IPS-15b (cell line): ENCODE results near the gene GPR55.

Experiments used
- H3K27me3 ChIP-seq: one replicate; pipeline ENCODE4 v1.6.1; 2013; ENCODE audit warnings: low read length; ENCODE audit not compliant: control insufficient read depth, insufficient read depth
- H3K36me3 ChIP-seq: one replicate; pipeline ENCODE4 v1.6.1; 2013; ENCODE audit warnings: low read length; ENCODE audit not compliant: control insufficient read depth, insufficient read depth
- H3K4me1 ChIP-seq: one replicate; pipeline ENCODE4 v1.6.1; 2013; ENCODE audit warnings: mild to moderate bottlenecking, low read length; ENCODE audit not compliant: control insufficient read depth, insufficient read depth
- H3K4me3 ChIP-seq: one replicate; pipeline ENCODE4 v1.5.1; 2013; ENCODE audit warnings: low read depth, low read length
- H3K9ac ChIP-seq: one replicate; pipeline ENCODE4 v1.6.1; 2013; ENCODE audit warnings: low read depth, mild to moderate bottlenecking, low read length
- H3K9me3 ChIP-seq: one replicate; pipeline ENCODE4 v1.6.1; 2013; ENCODE audit warnings: mild to moderate bottlenecking, low read length; ENCODE audit not compliant: control insufficient read depth, insufficient read depth

GPR55 gene

DNA sequence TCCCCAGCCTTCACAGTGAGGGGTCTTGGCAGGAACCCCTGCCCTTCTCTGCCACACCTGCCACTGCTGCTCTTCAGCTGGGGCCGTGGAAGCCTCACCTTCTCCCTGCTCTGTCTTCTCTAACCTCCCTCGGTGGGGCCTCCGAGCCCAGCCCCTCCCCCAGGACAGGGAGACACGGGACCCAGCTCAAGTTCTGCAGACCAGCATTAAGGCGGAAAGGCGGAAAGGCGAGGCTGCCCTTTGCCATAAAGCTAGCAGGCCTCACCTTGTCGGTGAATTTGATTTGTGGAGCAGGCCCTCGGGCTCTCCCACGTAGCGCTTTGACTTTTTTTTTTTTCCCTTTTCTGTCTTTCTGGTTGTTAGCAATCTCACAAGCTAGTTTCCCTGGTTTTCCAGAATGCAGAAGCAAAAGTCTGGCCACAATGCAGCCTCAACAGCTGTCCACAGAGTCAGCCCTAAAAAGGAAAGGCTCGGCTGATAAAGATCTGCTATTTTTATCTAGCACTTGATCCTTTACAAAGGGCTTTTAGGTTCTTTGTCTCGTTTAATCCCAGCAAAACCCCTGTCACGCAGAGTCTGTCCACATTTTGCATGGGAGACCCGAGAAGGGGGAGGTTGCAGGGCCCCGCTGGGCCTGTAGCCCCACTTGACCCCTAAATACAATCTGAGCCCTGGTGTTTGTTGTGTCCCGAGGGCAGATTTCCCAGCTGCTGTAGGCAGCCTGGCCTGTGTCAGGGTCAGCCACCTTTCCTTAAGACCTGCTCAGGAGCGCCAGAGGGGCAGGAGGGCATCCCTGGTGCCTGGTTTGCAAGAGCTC lies 54.3 kb downstream of the GPR55 start:
- Histone ChIP-seq H3K9me3 (no peaks in the 10 kb centered on the region), H3K4me1 (peaks cover 37% of the 10 kb centered on the region), H3K4me3 (peak overlapping the region; percentile 22), H3K27me3 (no peaks in the 10 kb centered on the region), H3K9ac (peak overlapping the region; percentile 54), H3K36me3 (peaks cover 35% of the 10 kb centered on the region)

DNA sequence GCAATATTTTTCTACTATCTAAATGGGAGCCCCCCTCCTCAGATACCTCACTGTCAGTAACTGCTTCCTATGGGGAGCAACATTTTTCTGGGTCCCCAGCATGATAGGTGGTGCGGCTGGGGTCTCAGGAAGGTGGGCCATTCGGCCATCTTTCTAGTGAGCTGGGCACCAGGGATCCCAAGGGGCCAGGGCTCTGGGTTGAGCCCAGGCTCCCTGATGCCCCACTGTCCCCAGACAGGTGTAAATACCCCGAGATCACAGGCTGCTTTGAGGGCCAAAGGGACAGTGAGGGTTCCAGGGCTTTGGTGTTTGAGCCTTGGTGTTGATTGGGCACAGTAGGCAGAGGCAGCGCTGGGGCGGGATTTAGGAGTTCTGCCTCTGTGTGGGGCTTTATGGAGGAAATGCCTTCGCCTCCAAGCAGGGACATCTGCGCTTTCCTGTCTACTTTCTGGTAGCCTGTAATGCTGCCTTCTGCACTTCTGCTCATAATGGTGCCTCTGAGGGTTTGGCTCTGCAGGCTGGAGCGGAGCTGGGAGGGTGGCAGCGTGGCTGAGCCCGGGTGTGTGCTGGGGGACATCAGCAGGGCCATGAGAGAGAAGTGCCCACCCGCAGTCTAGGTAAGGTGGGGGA lies 55.0 kb downstream of the GPR55 start:
- H3K4me1 ChIP-seq: peaks cover 37% of the 10 kb centered on the region
- H3K27me3 ChIP-seq: no peaks in the 10 kb centered on the region
- H3K36me3 ChIP-seq: peaks cover 28% of the 10 kb centered on the region
- H3K4me3 ChIP-seq: peak overlapping the region; percentile 22
- H3K9me3 ChIP-seq: no peaks in the 10 kb centered on the region
- H3K9ac ChIP-seq: peak overlapping the region; percentile 54

- Histone ChIP-seq H3K27me3 (no peaks in the 10 kb centered on the region), H3K4me3 (peak overlapping the region; percentile 38), H3K9me3 (no peaks in the 10 kb centered on the region), H3K4me1 (peaks cover 37% of the 10 kb centered on the region), H3K9ac (peak overlapping the region; percentile 54), H3K36me3 (peaks cover 20% of the 10 kb centered on the region)
Measured at GRCh38 chr2:230868947-230869913, 55.8 kb downstream of the GPR55 start.

DNA sequence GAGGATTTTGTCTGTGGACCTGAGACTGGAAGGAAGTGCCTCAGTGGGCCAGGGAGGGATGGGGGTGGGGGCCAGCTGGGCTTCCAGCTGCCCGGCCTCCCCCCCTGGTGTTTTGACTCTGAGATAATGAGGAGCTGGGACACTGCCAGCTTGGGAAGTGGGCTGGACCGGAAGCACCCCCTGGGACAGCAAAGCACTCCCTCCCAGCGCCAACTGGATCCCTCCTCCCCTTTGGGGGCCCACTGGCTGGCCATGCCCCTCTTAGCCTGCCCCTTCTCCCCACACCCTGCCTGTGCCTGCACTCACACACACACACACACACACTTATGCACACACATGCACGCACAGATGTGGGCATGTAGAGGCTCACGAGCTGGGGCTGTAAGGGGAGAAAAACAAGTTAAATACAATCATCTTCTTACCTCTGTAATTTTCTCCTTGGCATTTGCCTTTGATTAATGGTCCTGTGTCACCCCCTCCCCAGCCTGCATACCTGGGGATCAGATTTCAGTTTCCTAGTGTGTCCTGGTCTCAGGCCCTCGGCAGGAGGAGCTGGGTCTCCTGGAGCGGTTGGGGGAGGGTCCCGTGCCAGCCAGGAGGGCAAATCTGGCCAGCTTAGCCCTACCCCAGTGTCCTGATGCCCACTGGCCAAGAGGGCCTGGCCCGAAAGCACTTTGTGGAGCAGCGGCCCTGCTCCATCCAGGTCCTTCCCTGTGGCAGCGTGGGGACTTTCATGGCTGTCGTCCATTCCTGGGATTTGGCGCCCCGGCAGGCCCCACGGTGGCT lies 56.7 kb downstream of the GPR55 start:
- Histone ChIP-seq H3K27me3 (peaks cover 5% of the 10 kb centered on the region), H3K36me3 (peaks cover 11% of the 10 kb centered on the region), H3K4me3 (peak overlapping the region; percentile 38), H3K4me1 (peaks cover 42% of the 10 kb centered on the region), H3K9me3 (no peaks in the 10 kb centered on the region), H3K9ac (peak overlapping the region; percentile 54)

GRCh38 chr2:230866756-230867523 lies 58.1 kb downstream of the GPR55 start:
- Histone ChIP-seq H3K9ac (no peak overlapping the region), H3K4me3 (peak overlapping the region; percentile 81), H3K27me3 (peaks cover 15% of the 10 kb centered on the region), H3K36me3 (peaks cover 3% of the 10 kb centered on the region), H3K9me3 (no peaks in the 10 kb centered on the region), H3K4me1 (peaks cover 41% of the 10 kb centered on the region)

GRCh38 chr2:230865766-230866755 lies 59.0 kb downstream of the GPR55 start:
- peak overlapping the region; percentile 81 for H3K4me3 ChIP-seq
- peaks cover 39% of the 10 kb centered on the region for H3K4me1 ChIP-seq
- H3K9ac ChIP-seq: peak overlapping the region; percentile 65
- H3K9me3 ChIP-seq: no peaks in the 10 kb centered on the region
- peaks cover 15% of the 10 kb centered on the region for H3K27me3 ChIP-seq
- H3K36me3 ChIP-seq: no peaks in the 10 kb centered on the region

DNA sequence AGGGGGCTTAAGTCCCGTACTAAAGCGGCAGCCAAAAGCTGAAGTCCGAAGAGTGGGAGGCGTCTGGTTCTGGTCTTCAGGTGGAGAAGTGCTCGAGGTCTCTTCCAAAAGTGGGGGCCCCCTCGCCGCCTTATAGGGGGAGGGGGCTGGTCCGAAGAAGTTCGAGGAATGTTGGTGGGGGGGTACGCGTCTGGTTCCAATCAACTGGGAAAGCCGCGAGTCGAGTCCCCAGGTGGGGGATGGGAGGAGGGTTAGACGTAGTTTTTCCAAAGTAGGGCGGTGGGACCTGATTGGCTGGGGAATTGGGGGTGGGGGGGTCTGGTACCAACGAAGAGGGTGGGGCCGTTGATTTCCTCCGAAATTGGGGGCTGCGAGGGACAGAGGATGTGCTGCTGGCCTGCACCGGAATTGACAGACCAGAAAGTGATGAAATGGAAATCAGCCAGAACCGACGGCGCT lies 59.7 kb downstream of the GPR55 start:
- peak overlapping the region; percentile 88 for H3K9ac ChIP-seq
- H3K36me3 ChIP-seq: no peaks in the 10 kb centered on the region
- H3K9me3 ChIP-seq: no peaks in the 10 kb centered on the region
- peaks cover 34% of the 10 kb centered on the region for H3K4me1 ChIP-seq
- H3K27me3 ChIP-seq: peaks cover 15% of the 10 kb centered on the region
- H3K4me3 ChIP-seq: peak overlapping the region; percentile 81

- Histone ChIP-seq H3K36me3 (no peaks in the 10 kb centered on the region), H3K9ac (peak within 1 kb of the TSS; percentile 88), H3K27me3 (peaks cover 15% of the 10 kb centered on the region), H3K9me3 (no peaks in the 10 kb centered on the region), H3K4me3 (peak within 1 kb of the TSS; percentile 81), H3K4me1 (peaks cover 28% of the 10 kb centered on the region)
Measured at GRCh38 chr2:230864605-230865306, 60.3 kb downstream of the GPR55 start, which contains the start of gene ITM2C. ITM2C (plus strand) TSS chr2:230864942; CDS start chr2:230865026, 84 bp downstream.

DNA sequence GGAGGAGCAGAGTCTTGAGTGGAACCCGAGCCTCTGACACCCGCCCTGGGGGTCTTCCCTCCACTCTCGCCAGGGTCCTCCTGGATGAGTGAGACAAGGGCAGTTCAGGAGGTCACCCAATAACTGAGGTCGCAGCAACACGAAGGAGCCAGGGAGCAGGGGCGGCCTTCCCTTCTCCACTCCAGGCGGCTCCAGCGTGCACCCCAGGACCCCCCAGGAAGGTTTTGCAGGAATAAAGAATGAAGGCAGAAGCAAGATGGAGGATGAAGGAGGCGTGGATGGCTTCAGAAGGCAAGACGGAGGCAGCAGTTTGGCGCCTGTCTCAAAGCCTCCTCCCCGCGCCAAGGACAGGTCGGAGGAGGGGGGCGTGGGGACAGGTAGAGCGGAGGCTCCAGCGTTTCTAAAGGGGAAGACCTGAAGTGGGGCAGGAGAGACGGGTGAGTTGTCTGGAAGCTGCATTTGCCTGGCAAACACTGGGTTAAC lies 60.9 kb downstream of the GPR55 start:
- H3K9me3 ChIP-seq: no peaks in the 10 kb centered on the region
- H3K36me3 ChIP-seq: no peaks in the 10 kb centered on the region
- H3K4me1 ChIP-seq: peaks cover 22% of the 10 kb centered on the region
- H3K9ac ChIP-seq: peak overlapping the region; percentile 56
- H3K27me3 ChIP-seq: peaks cover 15% of the 10 kb centered on the region
- H3K4me3 ChIP-seq: peak overlapping the region; percentile 81
